SU-DHL-6 (cell line): Measurements from ENCODE around the gene ESM1.

Experiments
- H2AFZ ChIP-seq: fragments of 200-600 bp; sonication (generic); 2 replicates; pipeline ENCODE4 v1.6.1; 2014; ENCODE audit warnings: low read depth, mild to moderate bottlenecking, moderate library complexity, mixed read lengths, antibody characterized with exemption, low read length; ENCODE audit not compliant: severe bottlenecking
- H3F3A ChIP-seq: fragments of 200-600 bp; shearing (Covaris generic); 2 replicates; pipeline ENCODE4 v1.6.0; 2016; ENCODE audit warnings: antibody characterized with exemption, mild to moderate bottlenecking; ENCODE audit not compliant: insufficient read depth
- H3K27ac ChIP-seq: fragments of 200-600 bp; sonication (generic); 2 replicates; pipeline ENCODE4 v1.5.1; 2016; ENCODE audit warnings: low read depth, mild to moderate bottlenecking, low read length, moderate library complexity, mixed read lengths
- H3K27me3 ChIP-seq: fragments of 200-600 bp; sonication (generic), shearing (Covaris generic); 2 replicates; pipeline ENCODE4 v1.6.0; 2014; ENCODE audit warnings: mild to moderate bottlenecking, low read length
- H3K36me3 ChIP-seq: fragments of 200-600 bp; sonication (generic); 2 replicates; pipeline ENCODE4 v1.6.1; 2014; ENCODE audit warnings: mild to moderate bottlenecking, low read length, mixed read lengths
- H3K4me2 ChIP-seq: fragments of 300-600, 200-600 bp; shearing (Covaris generic), sonication (generic); 2 replicates; pipeline ENCODE4 v1.6.0; 2014; ENCODE audit warnings: low read length, low read depth, mild to moderate bottlenecking; ENCODE audit not compliant: poor library complexity, severe bottlenecking
- H3K4me3 ChIP-seq: fragments of 200-600 bp; sonication (generic); 2 replicates; pipeline ENCODE4 v1.5.1; 2014; ENCODE audit warnings: antibody characterized with exemption, low read length, mild to moderate bottlenecking, mixed read lengths; ENCODE audit not compliant: insufficient read depth, poor library complexity, severe bottlenecking
- H3K79me2 ChIP-seq: fragments of 200-600 bp; sonication (generic); 2 replicates; pipeline ENCODE4 v1.6.1; 2014; ENCODE audit warnings: mild to moderate bottlenecking, low read length, moderate library complexity; ENCODE audit not compliant: insufficient read depth
- H3K9ac ChIP-seq: fragments of 200-600 bp; sonication (generic); 2 replicates; pipeline ENCODE4 v1.7.0; 2014; ENCODE audit warnings: mild to moderate bottlenecking, low read length
- H3K9me2 ChIP-seq: fragments of 200-600 bp; sonication (generic); replicated peaks from 2 replicates; pipeline ENCODE4 v1.6.1; 2014; ENCODE audit warnings: low read length; ENCODE audit not compliant: insufficient read depth
- H3K9me3 ChIP-seq: fragments of 200-600 bp; sonication (generic); 2 replicates; pipeline ENCODE4 v1.6.1; 2014; ENCODE audit warnings: low read length, mixed read lengths; ENCODE audit not compliant: insufficient read depth
- H4K20me1 ChIP-seq: fragments of 200-600 bp; sonication (generic); 2 replicates; pipeline ENCODE4 v1.6.1; 2014; ENCODE audit warnings: low read depth, mild to moderate bottlenecking, antibody characterized with exemption, low read length, moderate library complexity, mixed read lengths
- EZH2phosphoT487 ChIP-seq: fragments of 200-600 bp; sonication (generic), shearing (Covaris generic); conservative IDR thresholded peaks from 2 replicates; pipeline ENCODE4 v1.6.1; 2018; ENCODE audit warnings: mild to moderate bottlenecking, antibody characterized with exemption, low read length, moderate library complexity, mixed read lengths
- TF ChIP-seq, protein P1 (sequence below): fragments of 200-600 bp; sonication (generic); IDR thresholded peaks from one replicate; pipeline ENCODE4 v1.5.1; 2017; ENCODE audit warnings: antibody characterized with exemption, mild to moderate bottlenecking, low read length, moderate library complexity; ENCODE audit not compliant: insufficient read depth, poor library complexity, severe bottlenecking

ESM1 gene

DNA sequence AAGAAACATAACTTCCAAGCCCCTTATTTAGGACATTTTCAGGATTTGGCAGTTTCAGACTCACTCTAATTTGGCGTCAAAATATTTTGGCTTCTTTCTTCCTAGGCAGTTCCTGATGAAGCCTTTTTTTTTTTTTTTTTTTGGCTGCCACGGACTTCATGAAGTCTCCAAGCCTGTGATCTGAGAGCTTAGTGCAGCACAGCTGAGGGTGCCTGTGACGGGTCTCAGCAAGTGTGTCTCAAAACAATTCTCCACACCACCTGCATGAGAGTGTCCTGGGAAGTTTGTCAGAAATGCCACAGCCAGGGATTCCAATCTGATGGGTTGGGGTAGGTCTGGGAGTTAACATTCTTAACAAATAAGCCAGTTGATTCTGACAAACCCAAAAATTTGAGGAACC lies 6.0 kb upstream of the ESM1 start:
- Histone ChIP-seq H3K27ac (no peak overlapping the region), H2AFZ (no peak overlapping the region), H3K4me2 (no peak overlapping the region), H3K27me3 (no peaks in the 10 kb centered on the region), H4K20me1 (no peaks in the 10 kb centered on the region), H3K79me2 (no peaks in the 10 kb centered on the region), H3K9ac (no peak overlapping the region), H3F3A (no peaks in the 10 kb centered on the region), H3K9me2 (no peaks in the 10 kb centered on the region), H3K36me3 (no peaks in the 10 kb centered on the region), H3K9me3 (no peaks in the 10 kb centered on the region), H3K4me3 (no peak overlapping the region)
- no peak for TF ChIP-seq EZH2phosphoT487
- TF ChIP-seq, protein P1, sequence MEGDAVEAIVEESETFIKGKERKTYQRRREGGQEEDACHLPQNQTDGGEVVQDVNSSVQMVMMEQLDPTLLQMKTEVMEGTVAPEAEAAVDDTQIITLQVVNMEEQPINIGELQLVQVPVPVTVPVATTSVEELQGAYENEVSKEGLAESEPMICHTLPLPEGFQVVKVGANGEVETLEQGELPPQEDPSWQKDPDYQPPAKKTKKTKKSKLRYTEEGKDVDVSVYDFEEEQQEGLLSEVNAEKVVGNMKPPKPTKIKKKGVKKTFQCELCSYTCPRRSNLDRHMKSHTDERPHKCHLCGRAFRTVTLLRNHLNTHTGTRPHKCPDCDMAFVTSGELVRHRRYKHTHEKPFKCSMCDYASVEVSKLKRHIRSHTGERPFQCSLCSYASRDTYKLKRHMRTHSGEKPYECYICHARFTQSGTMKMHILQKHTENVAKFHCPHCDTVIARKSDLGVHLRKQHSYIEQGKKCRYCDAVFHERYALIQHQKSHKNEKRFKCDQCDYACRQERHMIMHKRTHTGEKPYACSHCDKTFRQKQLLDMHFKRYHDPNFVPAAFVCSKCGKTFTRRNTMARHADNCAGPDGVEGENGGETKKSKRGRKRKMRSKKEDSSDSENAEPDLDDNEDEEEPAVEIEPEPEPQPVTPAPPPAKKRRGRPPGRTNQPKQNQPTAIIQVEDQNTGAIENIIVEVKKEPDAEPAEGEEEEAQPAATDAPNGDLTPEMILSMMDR, result no peak

GRCh38 chr5:54990841-54991258 lies 5.5 kb upstream of the ESM1 start:
- no peaks in the 10 kb centered on the region for H3K27me3 ChIP-seq
- no peaks in the 10 kb centered on the region for H3K9me2 ChIP-seq
- TF ChIP-seq, protein P1, result no peak
- no peak for TF ChIP-seq EZH2phosphoT487
- no peaks in the 10 kb centered on the region for H3K9me3 ChIP-seq
- no peak overlapping the region for H3K4me2 ChIP-seq
- H4K20me1 ChIP-seq, result no peaks in the 10 kb centered on the region
- H3K9ac ChIP-seq, result no peak overlapping the region
- H3K79me2 ChIP-seq, result no peaks in the 10 kb centered on the region
- H3K36me3 ChIP-seq, result no peaks in the 10 kb centered on the region
- H3K27ac ChIP-seq, result no peak overlapping the region
- no peak overlapping the region for H2AFZ ChIP-seq
- H3F3A ChIP-seq, result no peaks in the 10 kb centered on the region
- no peak overlapping the region for H3K4me3 ChIP-seq

DNA sequence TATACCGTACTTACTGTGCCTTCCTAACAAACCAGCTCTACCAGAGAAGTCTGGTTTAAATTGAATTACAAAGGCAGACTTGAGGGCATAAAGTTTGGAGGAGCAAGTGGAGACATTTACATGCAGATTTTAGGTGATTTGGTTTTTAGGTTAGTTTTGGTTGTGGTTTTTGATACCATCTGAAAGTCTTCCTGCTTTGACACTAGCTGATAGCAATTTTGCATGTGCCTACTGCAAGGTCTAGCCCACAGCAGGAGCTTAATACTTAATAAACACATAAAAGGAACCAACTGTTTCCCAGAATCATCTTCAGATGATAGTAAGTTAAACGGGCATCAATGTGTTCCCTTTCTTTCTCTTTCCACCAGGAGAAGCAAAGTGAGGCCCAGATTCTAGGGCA lies 3.4 kb upstream of the ESM1 start:
- no peaks in the 10 kb centered on the region for H4K20me1 ChIP-seq
- no peak overlapping the region for H2AFZ ChIP-seq
- no peaks in the 10 kb centered on the region for H3K79me2 ChIP-seq
- no peaks in the 10 kb centered on the region for H3K36me3 ChIP-seq
- no peak overlapping the region for H3K9ac ChIP-seq
- H3K27ac ChIP-seq, result no peak overlapping the region
- no peaks in the 10 kb centered on the region for H3K9me2 ChIP-seq
- H3K27me3 ChIP-seq, result no peaks in the 10 kb centered on the region
- no peak overlapping the region for H3K4me3 ChIP-seq
- no peaks in the 10 kb centered on the region for H3K9me3 ChIP-seq
- no peak for TF ChIP-seq EZH2phosphoT487
- TF ChIP-seq, protein P1, result no peak
- no peaks in the 10 kb centered on the region for H3F3A ChIP-seq
- H3K4me2 ChIP-seq, result no peak overlapping the region

DNA sequence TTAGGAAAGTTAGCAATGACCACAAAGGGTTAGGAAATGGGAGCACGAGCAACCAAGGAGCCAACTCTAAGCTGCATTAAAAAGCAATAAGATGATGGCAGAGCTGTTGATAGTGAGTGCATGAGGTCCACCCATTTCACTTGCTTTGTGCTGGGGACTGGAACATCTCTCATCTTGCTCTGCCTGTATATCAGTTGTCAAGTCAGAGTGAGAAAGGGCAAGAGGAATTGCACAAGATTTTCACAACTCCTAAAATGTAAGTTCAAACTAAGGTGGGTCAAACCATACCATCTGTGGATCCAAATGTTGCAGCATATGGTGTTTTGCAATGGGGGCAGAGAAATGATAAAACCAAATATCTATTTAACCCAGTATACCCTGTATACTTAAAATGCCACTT lies 2.8 kb upstream of the ESM1 start:
- no peaks in the 10 kb centered on the region for H3K79me2 ChIP-seq

More for the DNA sequence above, 2.8 kb upstream of the ESM1 start:
- no peak overlapping the region for H3K4me2 ChIP-seq
- TF ChIP-seq, protein P1, result no peak
- no peak for TF ChIP-seq EZH2phosphoT487
- no peaks in the 10 kb centered on the region for H3F3A ChIP-seq
- no peaks in the 10 kb centered on the region for H3K36me3 ChIP-seq
- no peak overlapping the region for H2AFZ ChIP-seq
- H4K20me1 ChIP-seq, result no peaks in the 10 kb centered on the region
- no peak overlapping the region for H3K9ac ChIP-seq
- no peaks in the 10 kb centered on the region for H3K9me2 ChIP-seq
- H3K27me3 ChIP-seq, result no peaks in the 10 kb centered on the region
- H3K9me3 ChIP-seq, result no peaks in the 10 kb centered on the region
- no peak overlapping the region for H3K27ac ChIP-seq
- H3K4me3 ChIP-seq, result no peak overlapping the region
